ENCODE data around the gene DLGAP1.

The DLGAP1 gene

DNA sequence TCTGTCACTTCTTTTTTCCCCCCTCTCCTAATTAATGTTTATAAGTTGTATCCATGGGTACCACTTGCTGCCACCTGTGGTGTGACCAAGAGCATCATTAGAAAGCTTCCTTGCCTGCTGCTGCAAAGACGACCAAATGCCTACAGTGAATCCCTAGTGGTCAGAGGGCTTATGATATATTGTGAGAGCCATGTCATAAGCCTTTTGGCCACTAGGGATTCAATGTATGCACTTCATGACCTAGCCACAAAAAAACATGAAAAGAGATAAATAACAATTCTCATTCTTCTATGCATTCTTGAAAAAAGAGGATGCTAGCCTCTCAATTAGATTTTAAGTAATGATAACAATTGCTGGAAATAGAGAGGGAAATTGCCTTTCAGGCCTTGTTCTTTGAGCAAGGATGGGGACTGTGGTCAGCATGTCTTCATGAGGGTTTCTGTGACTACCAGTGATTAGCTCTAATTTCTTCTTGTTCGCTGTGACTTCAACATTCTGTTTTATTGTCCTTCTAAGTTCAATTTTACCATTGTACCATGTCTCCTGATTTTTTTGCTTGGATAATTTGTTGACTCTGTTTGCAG is 569.8 kb downstream of the DLGAP1 start:
- DNase-seq = no peak

GRCh38 chr18:3879836-3880120 is 575.3 kb downstream of the DLGAP1 start:
- no peak for DNase-seq

GRCh38 chr18:3879114-3879835 is 575.8 kb downstream of the DLGAP1 start:
- no peak for DNase-seq

GRCh38 chr18:3878401-3878800 is 576.7 kb downstream of the DLGAP1 start:
- DNase-seq = no peak

DNA sequence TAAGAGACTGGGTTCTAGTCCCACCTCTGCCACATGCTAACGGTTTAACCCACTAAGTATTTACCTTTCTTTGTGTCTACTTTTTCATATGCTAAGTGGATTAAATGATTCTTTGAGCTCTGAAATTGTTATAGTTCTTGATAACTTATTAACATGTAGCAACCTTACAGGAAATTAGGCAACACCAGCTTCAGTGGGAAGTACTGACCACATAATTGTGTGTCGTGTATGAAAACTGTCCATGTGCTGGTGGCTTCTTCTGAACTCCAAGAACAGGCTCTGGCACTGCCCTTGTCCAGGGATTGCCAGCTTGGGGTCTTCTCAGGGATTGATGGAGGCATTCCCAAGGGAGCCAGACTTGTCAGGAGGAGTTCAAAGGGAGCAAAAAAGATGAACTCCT is 577.4 kb downstream of the DLGAP1 start:
- DNase-seq = no peak

GRCh38 chr18:3875961-3876360 is 579.1 kb downstream of the DLGAP1 start:
- DNase-seq = no peak

GRCh38 chr18:3875376-3875775 is 579.7 kb downstream of the DLGAP1 start:
- no peak for DNase-seq

DNA sequence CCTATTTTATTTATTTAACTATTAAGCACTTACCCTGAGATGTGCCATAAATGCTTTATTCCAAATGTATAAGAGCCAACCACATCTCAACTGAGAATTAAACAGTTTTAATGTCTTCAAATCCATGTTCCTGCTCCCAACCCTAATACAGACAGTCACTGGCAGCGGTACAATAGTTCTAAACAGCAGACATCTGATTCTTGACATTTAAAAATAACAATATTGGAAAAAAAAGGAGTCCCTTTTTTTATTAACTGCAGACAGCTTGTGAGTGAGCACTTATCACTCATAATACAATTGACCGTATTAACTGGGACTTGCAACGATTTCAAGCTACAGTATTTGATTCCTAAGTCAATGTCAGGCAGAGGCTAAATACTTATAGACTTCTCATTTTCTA is 580.5 kb downstream of the DLGAP1 start:
- DNase-seq = peak; percentile 25

GRCh38 chr18:3874125-3874524 is 581.0 kb downstream of the DLGAP1 start:
- DNase-seq = peak; percentile 50

- DNase-seq = peak; percentile 55
Measured at GRCh38 chr18:3873698-3874097, 581.4 kb downstream of the DLGAP1 start.

DNA sequence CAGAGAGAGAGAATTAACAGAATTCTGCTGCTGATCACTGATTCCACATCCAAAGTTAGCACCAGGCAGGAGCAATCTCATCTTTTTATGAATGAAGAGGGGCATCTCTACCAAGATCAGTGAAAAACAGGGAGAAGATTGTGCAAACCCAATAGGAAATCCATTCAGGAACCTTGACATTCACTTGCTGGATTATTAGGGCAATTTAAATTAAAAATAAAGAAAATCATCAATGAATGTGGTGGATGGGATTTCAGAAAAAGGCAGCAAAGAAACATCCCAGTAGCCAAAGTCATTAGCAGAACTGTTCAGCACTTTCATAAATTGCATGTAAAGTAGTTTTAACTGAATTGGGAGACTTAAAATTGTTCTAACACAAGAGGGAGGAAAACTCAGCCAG is 581.9 kb downstream of the DLGAP1 start:
- no peak for DNase-seq

DNA sequence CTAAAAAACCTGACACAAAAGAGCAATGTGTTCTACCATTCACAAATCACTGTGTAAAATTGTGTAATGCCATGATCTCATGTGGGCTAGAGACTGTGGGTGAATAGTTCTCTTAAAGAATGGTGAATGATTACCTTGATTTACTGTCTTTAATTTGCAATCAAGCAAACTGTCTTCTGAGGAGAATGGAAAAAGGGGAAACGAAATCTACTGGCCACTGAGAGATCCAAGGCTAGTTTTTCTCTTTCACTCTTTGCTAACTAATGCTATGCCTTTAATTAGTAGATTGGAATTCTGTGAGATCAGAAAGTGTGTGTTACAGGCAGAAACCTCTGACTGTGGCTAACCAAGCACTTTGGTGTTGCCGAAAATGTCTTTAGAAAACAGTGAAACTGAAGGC is 582.5 kb downstream of the DLGAP1 start:
- peak; percentile 19 for DNase-seq

DNA sequence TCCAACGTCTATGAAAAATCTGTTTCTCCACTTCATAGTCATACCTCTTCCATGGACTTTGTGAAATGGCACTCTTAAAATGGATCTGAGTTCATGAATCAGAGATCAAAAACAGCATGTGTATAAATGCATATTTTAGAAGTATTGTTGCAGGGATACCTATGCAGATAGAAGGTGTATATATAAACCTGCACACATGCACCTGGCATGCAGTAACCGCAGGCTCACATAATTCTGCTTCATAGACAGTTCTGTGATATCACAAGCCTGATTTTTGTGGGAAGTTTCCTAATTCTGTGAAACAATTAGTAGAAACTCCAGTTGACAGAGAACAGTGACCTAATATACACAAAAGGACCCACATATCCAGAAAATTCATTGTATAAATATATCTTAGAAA is 583.4 kb downstream of the DLGAP1 start:
- no peak for DNase-seq

- DNase-seq = peak; percentile 31
Measured at GRCh38 chr18:3870914-3871313, 584.2 kb downstream of the DLGAP1 start.

DNA sequence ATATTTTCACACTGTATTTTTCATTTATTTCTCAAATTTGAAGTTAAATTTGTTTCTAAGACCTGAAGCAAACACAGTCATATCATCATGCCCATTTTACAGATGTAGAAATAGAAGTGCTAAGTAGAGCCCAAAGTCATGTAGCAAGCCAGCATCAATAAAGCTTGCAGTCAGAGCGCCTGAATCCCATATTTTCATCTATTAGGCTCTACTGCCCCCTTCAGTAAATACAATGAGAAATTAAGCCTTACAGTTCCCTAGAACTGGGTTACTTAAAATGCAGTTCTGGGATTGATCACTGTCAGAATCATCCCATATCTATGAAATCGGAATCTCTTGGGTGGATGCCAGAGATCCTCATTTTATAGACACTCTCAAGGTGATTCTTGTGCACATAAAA is 585.3 kb downstream of the DLGAP1 start:
- peak; percentile 81 for DNase-seq

GRCh38 chr18:3867864-3868311 is 587.2 kb downstream of the DLGAP1 start:
- no peak for DNase-seq

- no peak for DNase-seq
Measured at GRCh38 chr18:3867236-3867635, 587.9 kb downstream of the DLGAP1 start.

DNA sequence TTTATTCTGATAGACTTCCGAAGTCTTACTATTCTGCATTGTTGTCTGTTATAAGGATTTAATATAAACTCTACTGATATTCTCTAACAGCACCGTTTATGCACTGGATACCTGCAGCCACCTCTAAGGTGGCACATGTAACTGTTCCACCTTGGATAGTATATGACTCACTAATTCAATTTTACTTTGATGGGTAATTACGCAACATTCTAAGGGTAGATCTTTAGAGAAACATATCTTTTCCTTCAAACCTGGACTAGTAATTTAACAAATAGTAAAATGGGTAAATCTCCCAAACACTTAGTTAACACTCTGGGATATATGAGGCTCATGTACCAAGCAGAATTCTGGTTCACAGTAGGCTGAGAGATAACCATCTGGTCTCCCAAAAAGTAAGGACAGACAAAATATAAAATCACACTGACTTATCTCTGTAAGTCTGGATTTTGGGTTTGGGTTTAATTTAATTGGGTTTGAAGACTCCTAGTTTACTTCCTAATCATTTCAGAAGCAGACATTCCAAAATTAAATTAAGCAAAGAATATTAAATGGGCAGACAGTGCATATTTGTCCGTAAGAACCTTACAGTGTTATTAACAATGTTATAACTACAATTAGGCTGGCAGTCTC is 590.3 kb downstream of the DLGAP1 start:
- no peak for DNase-seq

GRCh38 chr18:3863593-3863992 is 591.5 kb downstream of the DLGAP1 start:
- DNase-seq = no peak

DNA sequence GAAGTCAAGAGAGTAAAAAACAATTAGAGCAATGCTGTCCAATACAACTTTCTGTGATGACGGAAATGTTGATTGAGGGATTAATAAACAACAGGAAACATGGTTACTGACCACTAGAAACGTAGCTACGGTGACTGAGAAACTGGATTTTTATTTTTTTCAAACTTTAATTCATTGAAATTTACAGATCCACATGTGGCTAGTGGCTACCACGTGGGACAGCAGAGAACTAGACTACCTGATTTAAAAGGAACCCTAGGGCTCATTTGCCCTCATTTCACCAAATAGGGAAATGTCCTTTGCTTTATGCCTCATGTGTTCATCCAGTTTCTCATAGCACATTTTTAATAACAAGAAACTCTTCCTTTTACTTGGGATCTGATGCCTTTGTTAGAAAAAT is 592.1 kb downstream of the DLGAP1 start:
- no peak for DNase-seq

- DNase-seq = no peak
Measured at GRCh38 chr18:3861495-3861894, 593.6 kb downstream of the DLGAP1 start.

GRCh38 chr18:3857544-3857943 is 597.6 kb downstream of the DLGAP1 start:
- DNase-seq = no peak

- no peak for DNase-seq
Measured at GRCh38 chr18:3855966-3856365, 599.1 kb downstream of the DLGAP1 start.

DNA sequence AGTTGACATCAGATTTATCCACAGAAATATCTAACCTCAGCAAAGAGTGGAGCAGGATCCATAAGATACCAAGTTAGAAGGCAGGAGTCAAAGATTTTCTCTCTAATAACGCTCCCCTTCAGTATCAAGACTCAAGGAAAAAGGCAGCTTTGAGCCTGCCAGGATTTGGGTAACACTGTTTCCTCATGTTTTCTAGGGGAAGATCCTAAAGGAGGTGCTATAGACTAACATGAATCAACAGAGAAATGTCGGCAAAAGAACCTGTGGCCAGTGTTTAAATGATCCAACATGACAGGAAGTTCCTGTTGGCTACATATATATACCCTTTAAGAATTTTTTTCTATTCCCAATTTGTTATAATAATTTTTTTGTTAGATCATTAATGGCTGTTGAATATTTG is 602.8 kb downstream of the DLGAP1 start:
- no peak for DNase-seq

DNA sequence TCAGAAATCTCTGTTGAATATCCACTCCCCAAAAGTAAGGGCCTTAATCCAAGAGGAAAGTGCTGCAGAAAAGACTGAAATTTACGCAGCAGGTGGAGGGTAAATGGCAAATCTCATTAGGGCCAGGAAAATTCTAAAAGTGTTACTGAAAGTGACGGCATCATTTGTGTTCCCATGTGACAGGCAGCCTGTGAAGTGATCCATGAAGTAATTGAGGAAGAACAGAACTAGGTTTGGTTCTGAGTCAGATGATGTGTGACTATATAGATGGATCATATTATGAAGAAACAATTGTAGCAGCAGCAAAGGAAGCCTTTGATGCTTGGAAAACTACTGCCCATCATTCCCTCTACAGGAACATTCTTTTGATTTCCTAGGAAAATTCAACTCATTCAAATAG is 603.9 kb downstream of the DLGAP1 start:
- DNase-seq = no peak

Data from NCI-H510A treated with DMSO at 0.1 percent for 48 hours (cell line).